WERI-Rb-1 (cell line): Measurements from ENCODE around the gene CDYL.

Experiments used
- DNase-seq: peaks from one replicate; pipeline ENCODE4 v3.0.0-alpha.2; 2020
- H3K27ac ChIP-seq: fragments of 250-450 bp; sonication (Bioruptor Pico); 2 replicates; pipeline ENCODE4 v1.5.1; 2020; ENCODE audit warnings: mild to moderate bottlenecking, moderate library complexity
- H3K27me3 ChIP-seq: fragments of 250-450 bp; sonication (Bioruptor Pico); 2 replicates; pipeline ENCODE4 v1.5.1; 2021; ENCODE audit warnings: mild to moderate bottlenecking, low read depth, moderate library complexity; ENCODE audit not compliant: insufficient read depth, severe bottlenecking
- H3K36me3 ChIP-seq: fragments of 250-450 bp; sonication (Bioruptor Pico); 2 replicates; pipeline ENCODE4 v1.5.1; 2020; ENCODE audit warnings: mild to moderate bottlenecking, moderate library complexity
- H3K4me3 ChIP-seq: 2 replicates; pipeline ENCODE4 v1.5.1; 2011; ENCODE audit warnings: low read depth, mild to moderate bottlenecking, control low read depth, low read length
- H3K9me3 ChIP-seq: fragments of 250-450 bp; sonication (Bioruptor Pico); 2 replicates; pipeline ENCODE4 v1.5.1; 2021; ENCODE audit warnings: mild to moderate bottlenecking, moderate library complexity; ENCODE audit not compliant: severe bottlenecking
- CTCF ChIP-seq: IDR thresholded peaks from 2 replicates; pipeline ENCODE4 v1.5.1; 2011; ENCODE audit warnings: low read depth, mild to moderate bottlenecking, control low read depth, inconsistent platforms, low read length

CDYL gene

DNA sequence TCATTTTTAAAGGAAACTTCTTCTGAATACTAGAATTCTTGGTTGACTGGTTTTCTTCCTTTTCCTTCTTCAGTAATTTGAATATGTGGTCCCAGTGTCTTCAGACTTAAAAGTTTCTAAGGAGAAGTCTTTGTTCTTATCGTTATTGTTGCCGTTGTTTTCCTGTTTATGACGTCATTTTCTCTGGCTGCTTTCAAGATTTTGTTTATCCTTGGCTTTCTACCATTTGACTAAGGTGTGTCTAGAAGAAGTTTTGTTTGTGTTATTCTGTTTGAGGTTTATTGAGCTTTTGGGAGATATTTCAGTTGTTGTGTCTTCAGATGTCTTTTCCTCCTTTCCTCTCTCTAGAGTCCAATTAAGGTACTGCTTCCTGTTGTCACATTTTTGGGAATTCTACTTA is 24.5 kb downstream of the CDYL start:
- no peak for DNase-seq
- Histone ChIP-seq H3K4me3 (no peak overlapping the region), H3K27ac (no peak overlapping the region), H3K27me3 (no peaks in the 10 kb centered on the region), H3K9me3 (no peaks in the 10 kb centered on the region), H3K36me3 (no peaks in the 10 kb centered on the region)
- TF ChIP-seq CTCF = no peak

- no peak overlapping the region for H3K4me3 ChIP-seq
- TF ChIP-seq CTCF = no peak
- no peaks in the 10 kb centered on the region for H3K9me3 ChIP-seq
- no peaks in the 10 kb centered on the region for H3K27me3 ChIP-seq
- no peak overlapping the region for H3K27ac ChIP-seq
- no peak for DNase-seq
- H3K36me3 ChIP-seq = no peaks in the 10 kb centered on the region
These were observed 25.4 kb downstream of the CDYL start for GRCh38 chr6:4801491-4802110.

- no peak for TF ChIP-seq CTCF
- Histone ChIP-seq H3K9me3 (no peaks in the 10 kb centered on the region), H3K4me3 (no peak overlapping the region), H3K27ac (no peak overlapping the region), H3K36me3 (no peaks in the 10 kb centered on the region), H3K27me3 (no peaks in the 10 kb centered on the region)
- DNase-seq = no peak
These were observed 26.2 kb downstream of the CDYL start for GRCh38 chr6:4802312-4802935.

- H3K27ac ChIP-seq = no peak overlapping the region
- DNase-seq = no peak
These were observed 27.1 kb downstream of the CDYL start for GRCh38 chr6:4803343-4803744.

GRCh38 chr6:4804095-4804494 is 27.9 kb downstream of the CDYL start:
- H3K27ac ChIP-seq = no peak overlapping the region
- no peak overlapping the region for H3K4me3 ChIP-seq
- no peaks in the 10 kb centered on the region for H3K27me3 ChIP-seq
- no peak for TF ChIP-seq CTCF
- no peak for DNase-seq
- no peaks in the 10 kb centered on the region for H3K36me3 ChIP-seq
- H3K9me3 ChIP-seq = no peaks in the 10 kb centered on the region

More at GRCh38 chr6:4803343-4803744, 27.1 kb downstream of the CDYL start:
- no peaks in the 10 kb centered on the region for H3K36me3 ChIP-seq
- H3K27me3 ChIP-seq = no peaks in the 10 kb centered on the region
- H3K4me3 ChIP-seq = no peak overlapping the region
- no peak for TF ChIP-seq CTCF
- no peaks in the 10 kb centered on the region for H3K9me3 ChIP-seq
